DMS53 treated with DMSO at 0.1 percent for 48 hours (cell line): ENCODE results near the gene SYNE1.
"Not testable (repeated sequence)": the region's sequence is repeated elsewhere in the genome, so short reads cannot be mapped to it uniquely, and the experiment has no call there.

Experiments used
- DNase-seq: peaks from one replicate; lab custom pipeline; 2025; ENCODE audit not compliant: unreplicated experiment; lab: John Stamatoyannopoulos, UW

SYNE1 gene

DNA sequence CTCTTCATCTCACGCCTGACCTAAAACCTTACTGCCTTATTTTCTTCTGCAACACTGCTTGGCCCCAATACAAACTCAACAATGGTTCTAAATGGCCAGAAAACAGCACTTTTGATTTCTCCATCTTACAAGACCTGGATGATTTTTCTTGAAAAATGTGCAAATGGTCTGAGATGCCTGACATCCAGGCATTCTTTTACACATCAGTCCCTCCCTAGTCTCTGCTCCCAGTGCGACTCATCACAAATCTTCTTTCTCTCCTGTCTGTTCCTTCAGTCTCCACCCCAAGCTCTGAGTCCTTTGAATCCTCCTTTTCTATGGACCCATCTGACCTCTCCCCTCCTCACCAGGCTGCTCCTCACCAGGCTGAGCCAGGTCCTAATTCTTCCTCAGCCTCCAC is 145.7 kb downstream of the SYNE1 start:
- not testable (repeated sequence) for DNase-seq

DNA sequence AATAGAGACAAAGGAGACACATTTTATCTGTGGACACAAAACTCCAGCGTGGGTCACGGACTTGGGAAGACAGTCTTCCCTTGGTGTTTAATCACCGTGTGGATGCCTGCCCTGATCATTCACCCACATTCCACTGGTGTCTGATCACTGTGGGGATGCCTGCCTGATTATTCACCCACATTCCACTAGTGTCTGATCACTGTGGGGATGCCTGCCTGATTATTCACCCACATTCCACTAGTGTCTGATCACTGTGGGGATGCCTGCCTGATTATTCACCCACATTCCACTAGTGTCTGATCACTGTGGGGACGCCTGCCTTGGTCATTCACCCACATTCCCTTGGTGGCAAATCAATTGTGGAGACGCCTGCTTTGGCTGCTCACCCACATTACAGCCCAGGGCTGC is 146.2 kb downstream of the SYNE1 start:
- DNase-seq = not testable (repeated sequence)

DNA sequence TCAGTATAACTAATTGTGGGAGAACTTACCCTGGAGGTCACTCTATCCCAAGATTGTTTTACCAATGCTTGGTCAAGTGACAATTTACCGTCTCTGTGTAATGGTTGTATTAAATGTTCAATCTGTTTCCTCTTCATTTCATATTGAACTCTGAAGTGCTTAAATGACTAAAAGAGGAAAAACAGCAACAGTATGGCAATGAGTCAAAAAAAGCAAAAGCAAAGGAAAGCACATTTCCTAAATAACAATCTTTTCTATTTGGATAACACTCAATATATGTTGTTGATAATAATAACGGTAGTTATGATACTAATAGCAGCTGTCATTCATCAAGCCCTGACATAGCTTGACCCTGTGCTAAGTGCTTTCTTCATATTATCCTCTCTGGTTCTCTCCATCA is 152.4 kb downstream of the SYNE1 start:
- DNase-seq = no peak

DNA sequence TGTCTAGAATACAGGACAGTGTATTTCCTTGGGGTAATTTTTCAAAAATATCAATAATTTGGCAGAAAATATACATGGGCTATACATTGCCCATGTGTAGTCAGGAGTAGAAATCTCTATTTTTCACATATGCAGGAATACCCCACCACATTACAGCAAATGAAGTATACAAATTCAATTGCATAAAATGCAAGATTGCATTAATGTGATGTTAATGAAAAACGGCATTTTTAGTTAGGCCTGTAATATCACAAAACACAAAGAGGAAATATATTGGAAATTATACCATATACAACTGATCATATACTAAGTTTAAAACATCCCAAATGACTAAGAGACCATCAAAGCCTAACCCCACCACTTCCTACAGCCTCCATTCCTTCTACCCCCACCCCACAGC is 154.9 kb downstream of the SYNE1 start:
- DNase-seq = no peak

DNA sequence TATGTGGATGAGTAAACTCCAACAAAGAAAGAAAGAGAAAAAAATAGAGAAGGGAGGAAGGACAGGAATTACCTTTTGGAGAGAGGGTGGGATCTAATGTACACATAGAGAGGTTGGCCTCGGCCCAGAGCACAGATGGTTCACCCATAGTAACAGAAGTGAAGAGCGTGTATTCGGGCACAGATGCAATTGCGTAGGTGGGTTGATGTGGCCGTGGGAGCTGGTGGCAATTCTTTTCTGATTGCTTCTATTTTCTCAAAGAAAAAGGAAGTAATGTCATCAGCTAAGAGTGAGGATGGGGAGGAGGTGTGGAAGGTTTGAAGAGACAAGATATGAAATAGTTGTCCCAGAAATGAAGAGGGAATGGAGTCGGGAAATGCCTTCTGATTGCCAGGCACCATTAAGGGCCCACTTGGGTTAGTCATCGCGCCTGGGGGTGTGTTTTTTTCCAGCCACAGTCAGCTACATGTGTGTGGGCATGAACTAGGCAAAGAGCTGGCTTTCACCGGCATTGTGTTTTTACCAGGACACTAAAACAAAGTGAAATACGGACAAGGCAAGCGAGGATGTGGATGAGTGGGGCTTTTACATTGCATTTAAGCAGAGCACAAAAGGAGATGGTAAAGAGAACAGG is 158.7 kb downstream of the SYNE1 start:
- DNase-seq = no peak

DNA sequence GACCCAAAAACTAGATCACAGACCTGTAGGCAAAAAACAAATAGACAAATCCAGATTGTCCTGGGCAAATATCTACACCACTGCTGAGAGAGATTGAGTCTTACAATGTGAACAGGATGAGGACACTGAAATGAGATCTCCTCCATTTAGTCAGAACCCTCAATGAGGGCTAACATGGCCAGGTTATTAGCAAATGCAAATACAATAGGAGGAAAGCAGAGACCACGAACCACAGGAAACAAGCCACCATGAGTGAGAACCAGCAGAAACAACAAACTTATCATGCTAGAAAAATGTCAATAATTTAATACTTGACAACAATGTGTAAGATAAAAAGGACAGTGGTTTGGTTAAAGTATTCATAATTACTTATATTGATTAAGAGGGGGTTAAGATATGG is 162.8 kb downstream of the SYNE1 start:
- DNase-seq = no peak

DNA sequence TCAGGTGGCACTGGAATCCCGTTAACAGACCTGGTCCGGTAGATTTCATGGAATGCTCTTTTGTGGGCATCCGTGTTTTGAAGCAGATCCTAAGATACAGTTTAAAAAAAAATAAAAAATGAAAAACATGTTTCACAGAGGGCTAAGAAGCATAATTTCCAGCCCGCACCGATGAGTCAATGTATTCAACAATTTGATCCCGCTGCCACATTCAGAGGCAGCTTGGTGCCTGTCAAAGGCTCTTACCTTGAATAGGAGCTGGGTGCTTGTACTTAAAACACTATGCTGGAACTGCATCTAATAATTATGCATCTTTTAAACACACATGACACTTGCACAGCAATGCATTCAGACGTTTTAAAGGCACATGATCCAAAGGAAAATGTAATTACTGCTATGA is 164.8 kb downstream of the SYNE1 start:
- no peak for DNase-seq

DNA sequence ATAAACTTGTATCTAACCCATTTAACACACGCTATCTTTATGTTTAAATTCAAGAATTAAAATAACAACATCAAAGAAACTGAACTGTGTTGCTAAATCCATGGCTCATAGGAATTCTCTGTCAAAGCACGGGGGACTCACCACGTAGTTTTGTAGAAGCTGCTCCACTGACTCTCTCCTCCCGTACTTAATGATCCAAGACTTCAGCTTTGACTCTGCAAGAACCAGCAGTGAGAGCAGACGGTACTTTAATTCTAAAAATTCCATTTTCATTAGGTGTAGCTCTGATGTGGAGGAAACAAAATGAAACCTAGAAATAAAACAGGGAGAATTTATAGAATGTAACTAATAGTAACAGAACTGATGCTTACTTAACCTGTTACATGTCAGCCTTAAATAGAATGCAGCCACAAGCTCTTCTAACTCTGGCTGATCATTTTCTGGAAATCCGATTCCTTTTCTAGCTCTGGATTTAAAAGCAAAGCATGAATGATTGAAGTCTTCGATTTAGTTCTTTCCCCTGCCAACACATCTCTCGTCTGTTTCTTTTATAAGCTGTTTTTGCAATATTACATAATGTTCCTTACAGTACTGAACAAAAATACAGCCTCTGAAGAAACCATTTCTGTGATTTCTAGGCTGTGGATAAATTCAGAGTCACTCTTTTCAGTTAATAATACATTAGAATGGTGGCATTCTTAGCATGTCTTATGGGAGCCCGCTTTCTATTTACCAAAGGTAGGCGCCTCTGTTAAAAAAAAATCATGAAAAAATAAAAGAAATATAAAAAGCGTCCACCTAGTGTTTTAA is 165.5 kb downstream of the SYNE1 start:
- DNase-seq = no peak

DNA sequence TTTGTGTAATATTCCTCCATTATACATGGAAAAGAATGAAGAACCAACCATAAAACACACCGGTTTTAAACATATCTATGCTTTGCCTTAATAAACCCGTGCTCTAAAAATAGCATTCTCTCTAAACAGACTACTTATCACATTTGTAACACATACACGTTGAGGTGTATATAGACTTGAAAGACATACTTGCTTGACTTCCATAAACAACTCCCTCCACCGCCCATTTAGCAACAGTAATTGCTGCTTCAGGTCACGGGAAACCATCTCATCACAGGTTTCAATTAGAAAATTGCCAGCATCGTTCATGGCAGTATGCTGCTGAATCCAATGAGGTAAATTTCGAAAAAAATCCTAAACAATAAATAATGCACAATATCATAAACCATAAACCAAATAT is 174.0 kb downstream of the SYNE1 start:
- no peak for DNase-seq

DNA sequence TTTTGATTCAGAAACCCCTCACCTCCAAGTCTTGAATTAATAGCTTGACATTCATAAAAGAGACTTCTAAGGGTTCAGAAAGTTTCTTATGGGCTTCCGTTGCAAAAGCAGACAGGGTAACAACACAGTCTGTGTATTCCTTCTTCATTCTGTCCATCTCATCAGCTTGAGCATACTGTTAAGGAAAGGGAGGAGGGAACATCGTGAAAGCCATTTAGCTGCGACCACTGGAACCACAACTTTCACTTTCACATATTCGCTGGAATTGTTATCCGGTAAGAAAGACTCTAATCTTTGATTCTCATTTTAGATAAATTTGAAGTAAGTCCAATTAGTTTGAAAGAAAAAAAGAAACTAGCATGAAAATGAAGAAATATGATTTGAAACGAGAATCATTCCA is 174.4 kb downstream of the SYNE1 start:
- DNase-seq = peak; percentile 33

DNA sequence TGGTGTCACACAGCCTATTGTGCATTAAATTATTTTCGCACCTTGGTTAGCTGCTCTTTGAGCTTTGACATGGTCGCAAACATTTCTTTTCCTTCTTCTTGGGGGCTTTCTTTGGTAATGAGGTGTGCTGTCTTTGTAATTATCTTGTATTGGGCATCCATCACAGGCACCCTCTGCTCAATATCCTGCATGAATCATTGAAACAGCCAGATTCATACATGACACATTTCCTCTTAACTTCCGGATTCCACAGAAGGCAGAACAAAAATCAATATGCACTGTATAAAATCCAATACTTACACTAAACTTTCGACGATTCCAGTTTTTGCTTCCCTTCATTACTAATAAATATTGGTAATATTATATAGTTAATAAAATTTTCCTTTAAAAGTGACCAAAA is 175.6 kb downstream of the SYNE1 start:
- DNase-seq = peak; percentile 6

DNA sequence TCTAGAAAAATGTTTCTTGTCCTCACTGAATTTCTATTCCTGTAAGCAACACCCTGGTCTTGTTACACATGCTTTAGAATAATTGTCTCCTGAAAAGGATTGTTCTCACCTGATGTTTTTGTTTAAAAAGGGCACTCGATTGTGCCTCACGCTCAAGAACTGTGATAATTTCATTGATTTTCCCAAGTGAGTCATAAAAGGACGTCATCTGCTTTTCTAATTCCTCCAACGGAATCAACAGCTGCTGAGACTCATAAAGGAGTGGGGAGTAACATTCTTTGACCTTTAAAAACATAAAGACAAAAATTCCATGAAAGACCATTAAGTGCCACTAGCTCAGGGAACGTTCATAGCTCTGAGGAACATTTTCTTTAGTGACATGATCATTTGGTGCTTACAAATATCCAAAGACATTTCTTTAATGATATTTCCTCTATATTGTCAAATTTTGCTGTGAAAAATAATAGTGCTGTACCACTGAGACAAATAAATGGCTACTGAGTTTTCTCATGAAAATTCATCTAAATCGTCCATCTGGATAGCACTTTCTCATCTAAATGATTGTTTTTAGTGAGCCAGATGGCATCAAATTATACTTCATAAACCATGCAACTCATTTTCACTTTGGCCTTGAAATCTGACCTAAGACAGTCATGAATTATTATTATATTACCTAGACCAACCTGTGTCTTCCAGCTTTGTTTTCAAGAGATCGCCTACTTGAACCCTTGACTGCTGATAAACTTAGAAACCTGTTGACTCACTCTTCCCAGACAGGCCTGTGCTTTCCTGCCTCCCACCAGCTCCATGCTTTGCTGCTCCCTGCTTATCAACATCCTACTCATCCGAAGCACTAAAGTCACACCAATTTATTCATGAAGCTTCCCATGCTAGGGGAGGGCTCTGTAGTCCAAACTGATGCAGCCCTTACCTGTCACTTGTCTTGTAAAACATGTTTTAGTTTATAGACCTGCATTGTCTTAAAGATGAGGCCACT is 178.2 kb downstream of the SYNE1 start:
- peak; percentile 53 for DNase-seq

DNA sequence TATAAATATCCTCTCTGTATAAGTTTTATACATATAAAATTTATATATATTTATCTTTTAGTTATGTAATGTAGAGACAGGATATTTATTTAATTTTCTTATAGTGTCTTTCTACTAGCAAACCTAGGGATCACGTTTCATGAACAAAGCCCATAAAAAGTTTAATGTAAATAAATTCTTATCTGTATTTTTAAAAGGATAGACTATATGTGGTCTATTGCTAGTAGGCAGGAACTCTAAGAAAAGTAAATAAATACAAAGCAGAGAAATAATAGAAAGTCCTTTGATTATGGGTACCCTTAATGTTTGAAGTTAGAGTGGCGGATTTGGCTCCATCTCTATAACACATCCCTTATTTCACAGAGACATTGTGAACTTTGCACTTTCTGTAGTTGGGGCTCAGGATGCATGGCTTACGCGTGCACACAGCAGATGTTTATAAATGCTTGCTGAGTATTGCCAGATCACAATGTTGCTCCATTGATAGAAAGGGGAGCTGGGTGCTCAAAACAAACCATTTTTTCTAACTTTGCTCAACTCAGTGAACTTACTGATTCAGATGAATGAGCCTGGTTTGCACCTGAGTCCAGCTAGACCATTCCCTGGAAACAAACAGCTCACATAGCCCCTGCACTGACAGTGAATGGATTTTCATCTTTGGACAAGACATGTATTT is 179.1 kb downstream of the SYNE1 start:
- DNase-seq = peak; percentile 43

DNA sequence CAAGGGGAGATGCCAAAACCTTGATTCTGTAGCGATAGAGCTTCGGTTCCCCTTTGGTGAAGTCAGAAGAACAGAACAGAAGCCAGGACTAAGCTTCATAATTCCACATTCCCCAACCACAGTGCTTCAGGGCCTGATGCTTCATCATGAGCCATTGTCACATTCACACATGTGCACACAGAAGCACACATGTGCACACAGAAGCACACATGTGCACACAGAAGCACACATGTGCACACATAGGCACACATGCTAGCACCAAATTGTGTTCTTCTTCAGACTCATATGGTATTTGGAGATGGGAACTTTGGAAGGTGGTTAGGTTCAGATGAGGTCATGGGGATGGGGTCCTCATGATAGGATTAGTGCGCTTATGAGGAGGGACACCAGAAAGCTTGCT is 183.2 kb downstream of the SYNE1 start:
- DNase-seq = no peak

DNA sequence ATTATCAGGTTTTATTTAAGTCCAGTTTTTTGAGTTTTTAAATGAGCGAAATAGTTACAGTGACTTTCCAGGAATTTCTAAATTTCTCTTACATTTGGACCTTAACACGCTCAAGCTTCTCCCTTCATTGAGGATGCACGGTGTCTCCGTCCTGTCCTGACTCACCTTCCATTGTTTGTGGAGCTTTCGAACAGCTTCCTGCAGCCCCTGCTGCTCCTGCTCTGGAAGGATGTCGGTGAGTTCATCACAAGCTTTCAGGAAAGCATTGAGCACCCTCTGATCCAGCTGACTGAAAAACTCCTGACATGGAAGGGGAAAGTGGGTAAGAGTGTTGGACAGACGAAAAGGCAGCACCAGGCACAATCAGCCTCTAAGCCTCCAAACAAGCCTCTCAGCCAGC is 183.7 kb downstream of the SYNE1 start:
- DNase-seq = no peak

DNA sequence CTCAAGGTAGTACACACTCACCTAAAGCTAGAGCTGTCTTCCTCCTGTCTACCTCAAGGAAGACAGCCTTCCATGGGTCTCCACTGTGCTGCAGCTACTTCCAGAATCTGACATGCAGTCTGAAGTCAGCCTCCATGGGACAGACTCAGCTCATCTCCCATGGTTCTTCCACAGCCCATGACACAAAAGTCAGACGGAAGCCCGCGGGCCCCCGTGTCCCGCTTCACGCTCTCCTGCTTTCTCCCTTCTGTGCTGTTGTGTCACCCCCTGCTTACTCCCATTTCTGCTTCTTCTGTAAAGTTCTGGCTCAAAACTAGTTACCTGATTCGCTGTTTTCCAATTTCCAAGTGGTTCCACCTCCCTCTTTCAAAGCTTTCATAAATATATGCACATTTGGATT is 184.5 kb downstream of the SYNE1 start:
- DNase-seq = no peak

DNA sequence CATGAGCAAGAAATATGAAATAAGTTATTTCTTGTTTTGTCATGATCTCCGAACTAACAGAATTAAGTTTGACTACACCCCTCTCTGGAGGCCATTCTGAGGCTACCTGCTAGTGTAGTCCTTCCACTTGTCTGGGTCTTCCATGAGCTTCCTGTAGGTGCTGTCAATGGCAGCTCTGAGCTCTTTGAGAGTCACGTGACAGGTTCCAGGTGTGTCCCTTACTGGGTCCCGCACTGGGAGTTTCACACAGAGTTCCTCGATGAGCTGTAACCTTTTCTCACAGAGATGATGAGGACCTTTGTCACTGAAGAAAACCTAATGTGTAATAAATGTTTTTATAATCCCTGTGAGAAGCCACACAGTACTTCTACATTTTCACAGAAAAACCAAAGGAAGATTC is 186.6 kb downstream of the SYNE1 start:
- DNase-seq = no peak

DNA sequence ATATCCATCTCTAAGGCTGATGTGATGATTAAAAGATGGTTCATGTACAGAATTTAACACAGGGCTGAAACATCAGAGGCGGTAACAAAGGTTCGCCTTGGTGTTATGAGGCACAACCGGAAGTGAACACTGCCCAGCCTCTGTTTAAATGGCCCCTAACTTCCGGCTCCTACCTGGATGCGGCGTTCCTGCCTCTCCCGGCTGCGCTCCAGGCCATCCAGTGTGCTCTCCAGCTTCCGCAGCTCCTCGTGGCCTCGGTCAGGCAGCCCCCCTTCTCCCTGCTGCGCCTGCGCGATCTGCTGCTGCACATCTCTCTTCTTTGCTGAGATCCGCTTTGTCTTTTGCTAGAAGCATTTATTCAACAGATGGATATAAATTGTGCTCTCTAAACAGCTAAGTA is 195.3 kb downstream of the SYNE1 start:
- no peak for DNase-seq

DNA sequence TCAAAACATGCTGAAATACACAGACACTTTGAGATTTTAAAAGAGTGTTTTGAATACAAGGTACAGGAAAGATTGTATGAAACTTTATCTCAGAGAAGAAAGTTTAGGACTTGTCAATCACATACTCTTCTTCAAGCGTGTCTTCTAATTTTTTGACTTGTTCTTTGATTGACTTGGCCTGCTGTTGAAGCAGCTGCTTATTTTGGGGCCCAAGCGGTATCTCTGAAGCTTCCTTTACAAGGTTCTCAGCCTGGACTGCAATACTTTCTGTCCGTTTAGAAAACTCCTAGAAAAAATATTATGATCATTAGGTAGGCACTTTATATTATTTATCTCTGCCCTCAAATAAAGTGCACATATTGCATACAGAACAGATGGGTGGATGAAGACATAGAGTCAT is 201.3 kb downstream of the SYNE1 start:
- DNase-seq = no peak

DNA sequence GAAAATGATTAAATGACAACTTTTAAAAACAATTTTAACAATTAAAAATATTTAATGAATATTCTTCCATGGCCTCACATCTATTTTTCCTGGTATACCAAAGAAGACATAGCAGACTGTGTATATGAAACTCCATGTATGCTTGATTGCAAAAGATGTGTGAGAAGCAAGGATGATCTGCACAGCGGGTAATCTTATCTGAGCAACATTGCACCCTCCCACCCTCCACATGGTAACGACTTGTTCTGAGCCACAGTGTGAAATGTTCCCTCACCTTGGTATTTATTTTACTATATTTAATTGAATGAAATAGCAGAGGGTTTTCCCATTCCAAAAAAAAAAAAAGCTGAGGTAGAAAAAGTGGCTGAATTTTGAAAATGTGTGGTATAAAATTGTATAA is 204.4 kb downstream of the SYNE1 start:
- no peak for DNase-seq

DNA sequence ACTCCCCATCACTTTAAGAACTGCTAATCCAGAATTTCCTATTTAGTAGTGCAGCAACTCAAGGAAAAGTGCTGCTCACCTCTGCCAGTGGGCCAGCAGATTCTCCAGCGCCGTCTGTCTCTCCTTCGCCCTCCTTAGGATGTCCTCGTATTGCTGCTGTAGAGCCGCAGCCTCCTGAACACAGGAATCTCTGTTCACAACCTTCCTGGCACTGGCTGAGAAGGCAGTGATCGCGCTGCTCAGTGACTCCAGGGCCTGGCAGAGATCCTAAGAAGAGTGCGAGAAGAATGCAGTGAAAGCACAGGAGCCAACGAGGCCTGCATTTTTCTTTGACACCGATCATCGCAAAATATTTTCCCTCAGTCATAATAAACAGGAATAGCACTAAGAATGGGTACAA is 209.0 kb downstream of the SYNE1 start:
- no peak for DNase-seq
